Activated T-cell treated with anti-CD3 and anti-CD28 coated beads, Interleukin-2, amount 50 U/mL, for 24 hours (primary cell): Measurements from ENCODE around the gene ZFC3H1.

Experiments
- DNase-seq: peaks from one replicate; pipeline ENCODE4 v3.0.0-alpha.2; 2020
- H3K27ac Mint-ChIP-seq: 2 replicates; pipeline ENCODE4 v1.8.0; 2020; ENCODE audit warnings: mild to moderate bottlenecking, mixed read lengths
- H3K27me3 Mint-ChIP-seq: 2 replicates; pipeline ENCODE4 v1.8.0; 2020; ENCODE audit warnings: mixed read lengths
- H3K36me3 Mint-ChIP-seq: 2 replicates; pipeline ENCODE4 v1.8.0; 2020; ENCODE audit warnings: low read depth, mixed read lengths
- H3K4me1 Mint-ChIP-seq: 2 replicates; pipeline ENCODE4 v1.8.0; 2020; ENCODE audit warnings: low read depth, mixed read lengths
- H3K4me3 Mint-ChIP-seq: 2 replicates; pipeline ENCODE4 v1.8.0; 2020; ENCODE audit warnings: mild to moderate bottlenecking, moderate library complexity, mixed read lengths
- H3K9me3 Mint-ChIP-seq: 2 replicates; pipeline ENCODE4 v1.8.0; 2020; ENCODE audit warnings: mixed read lengths

Gene ZFC3H1

DNA sequence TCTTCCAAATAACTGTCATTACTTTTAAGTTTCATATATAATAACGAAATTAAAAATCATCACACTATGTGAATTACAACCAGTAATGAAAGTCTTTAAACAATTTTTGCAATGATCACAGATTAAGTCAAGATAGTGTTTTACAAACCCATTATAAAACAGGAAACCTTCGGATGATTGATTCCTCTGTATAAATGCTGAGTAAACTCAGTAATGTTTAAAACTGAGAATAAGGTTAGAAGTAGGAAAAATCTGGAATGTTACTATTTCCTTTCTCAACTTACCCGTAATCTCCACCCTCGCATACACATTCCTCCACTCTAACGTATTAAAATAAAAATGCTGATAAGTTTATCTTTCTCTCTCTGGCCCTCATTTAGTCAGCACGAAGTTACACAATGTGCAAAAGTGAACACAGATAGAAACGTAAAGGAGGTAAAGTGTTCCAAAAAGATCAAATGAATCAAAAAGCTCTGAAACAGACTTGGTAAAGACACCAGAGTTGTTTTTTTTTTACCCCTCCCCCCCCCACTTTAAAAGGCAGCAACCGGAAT is 1.6 kb downstream of the ZFC3H1 start:
- Mint-ChIP-seq H3K9me3 (no peaks in the 10 kb centered on the region), H3K4me1 (peaks cover 46% of the 10 kb centered on the region), H3K36me3 (peaks cover 83% of the 10 kb centered on the region), H3K27ac (peak overlapping the region; percentile 100), H3K27me3 (no peaks in the 10 kb centered on the region), H3K4me3 (peak overlapping the region; percentile 100)
- no peak for DNase-seq

DNA sequence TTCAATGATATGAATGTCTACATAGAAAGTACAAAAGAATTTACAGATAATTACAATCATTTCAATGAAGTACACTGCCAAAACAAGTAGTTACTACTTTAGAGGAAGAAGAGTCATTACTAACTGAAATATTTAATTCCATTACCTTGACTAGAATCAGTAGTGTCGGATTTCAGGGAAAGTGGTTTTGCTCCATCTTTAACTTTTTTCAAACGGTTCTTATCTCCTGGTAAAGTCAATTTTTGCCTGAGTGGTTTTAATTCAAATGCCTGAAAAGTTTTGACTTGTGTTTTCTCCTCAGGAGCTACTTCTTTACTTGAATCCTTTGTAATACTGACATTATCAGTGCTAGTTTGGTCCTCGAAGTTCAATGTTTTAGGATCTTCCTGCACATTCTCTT is 6.9 kb downstream of the ZFC3H1 start:
- Mint-ChIP-seq H3K27me3 (no peaks in the 10 kb centered on the region), H3K36me3 (peaks cover 47% of the 10 kb centered on the region), H3K4me3 (peak overlapping the region; percentile 36), H3K4me1 (peaks cover 59% of the 10 kb centered on the region), H3K27ac (peak overlapping the region; percentile 18), H3K9me3 (no peaks in the 10 kb centered on the region)
- no peak for DNase-seq

DNA sequence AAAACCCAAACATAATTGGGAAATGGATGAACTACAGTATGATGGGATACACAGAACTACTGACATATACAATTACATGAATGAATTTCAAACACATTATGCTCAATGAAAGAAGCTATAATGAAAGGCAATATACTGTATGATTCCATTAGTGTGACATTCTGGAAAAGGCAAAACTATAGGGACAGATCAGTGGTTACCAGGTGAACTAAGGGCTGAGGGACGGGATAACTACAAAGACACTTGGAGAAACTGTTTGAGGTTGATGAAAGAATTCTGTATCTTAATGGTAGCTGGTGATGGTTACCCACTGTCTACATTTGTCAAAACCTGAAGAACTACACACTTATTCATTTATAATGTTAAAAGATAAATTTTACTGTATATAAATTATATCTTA is 7.7 kb downstream of the ZFC3H1 start:
- no peak for DNase-seq
- Mint-ChIP-seq H3K27me3 (no peaks in the 10 kb centered on the region), H3K4me1 (peaks cover 56% of the 10 kb centered on the region), H3K27ac (peak overlapping the region; percentile 31), H3K4me3 (peak overlapping the region; percentile 48), H3K36me3 (peaks cover 43% of the 10 kb centered on the region), H3K9me3 (no peaks in the 10 kb centered on the region)

DNA sequence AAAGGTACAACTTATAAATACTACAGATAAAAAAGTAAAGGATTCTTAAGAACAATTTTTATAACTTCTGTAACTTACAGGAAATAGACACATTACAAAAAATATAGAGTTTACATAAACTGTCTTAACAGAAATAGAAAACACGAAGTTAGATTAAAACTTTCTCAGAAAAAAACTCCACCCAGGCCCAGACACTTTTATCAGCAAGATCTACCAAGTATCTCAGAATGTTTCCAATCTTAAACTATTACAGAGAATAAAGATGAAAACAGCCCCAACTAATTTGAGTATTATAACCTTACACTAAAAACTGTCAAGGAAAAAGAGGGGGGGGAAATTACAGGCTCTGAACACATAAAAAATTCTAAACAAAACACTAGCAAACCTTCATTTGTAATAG is 8.2 kb downstream of the ZFC3H1 start:
- Mint-ChIP-seq H3K27ac (peak overlapping the region; percentile 31), H3K36me3 (peaks cover 41% of the 10 kb centered on the region), H3K9me3 (no peaks in the 10 kb centered on the region), H3K27me3 (no peaks in the 10 kb centered on the region), H3K4me1 (peaks cover 56% of the 10 kb centered on the region), H3K4me3 (peak overlapping the region; percentile 48)
- DNase-seq: no peak

DNA sequence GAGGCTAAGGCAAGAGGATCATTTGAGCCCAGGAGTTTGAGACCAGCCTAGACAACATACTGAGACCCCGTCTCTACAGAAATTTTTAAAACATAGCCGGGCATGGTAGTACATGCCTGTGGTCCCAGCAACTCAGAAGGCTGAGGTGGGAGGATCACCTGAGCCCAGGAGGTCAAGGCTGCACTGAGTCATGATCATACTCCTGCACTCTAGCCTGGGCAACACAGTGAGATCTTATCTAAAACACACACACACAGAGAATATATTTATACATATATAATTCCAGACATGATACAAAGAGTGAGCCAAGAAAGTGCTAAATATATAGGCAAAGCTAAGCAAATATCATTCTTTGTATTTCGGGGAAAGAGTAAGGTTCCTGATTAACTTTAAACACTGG is 9.4 kb downstream of the ZFC3H1 start:
- H3K27ac Mint-ChIP-seq: peak overlapping the region; percentile 19
- H3K27me3 Mint-ChIP-seq: no peaks in the 10 kb centered on the region
- peaks cover 38% of the 10 kb centered on the region for H3K36me3 Mint-ChIP-seq
- no peak for DNase-seq
- H3K9me3 Mint-ChIP-seq: no peaks in the 10 kb centered on the region
- no peak overlapping the region for H3K4me3 Mint-ChIP-seq
- H3K4me1 Mint-ChIP-seq: peaks cover 52% of the 10 kb centered on the region

DNA sequence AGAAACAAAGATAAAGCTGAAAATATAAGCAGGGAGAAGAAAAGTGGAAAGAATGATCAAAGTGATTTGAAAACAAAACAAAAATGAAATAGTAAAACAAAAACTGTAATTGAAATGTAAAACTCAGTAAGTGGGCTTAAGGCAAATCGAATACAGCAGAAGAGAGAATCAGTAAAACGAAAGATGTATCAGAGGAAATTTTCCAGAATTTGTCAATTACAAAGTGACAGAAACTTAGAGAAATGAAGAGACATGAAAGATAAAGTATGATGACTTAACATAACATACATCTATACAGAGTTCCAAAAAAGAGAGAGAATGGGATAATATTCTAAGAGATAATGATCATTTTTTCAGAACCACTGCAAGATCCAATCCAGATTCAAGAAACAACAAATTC is 10.5 kb downstream of the ZFC3H1 start:
- H3K9me3 Mint-ChIP-seq: no peaks in the 10 kb centered on the region
- DNase-seq: no peak
- H3K36me3 Mint-ChIP-seq: peaks cover 38% of the 10 kb centered on the region
- H3K4me3 Mint-ChIP-seq: no peak overlapping the region
- H3K27me3 Mint-ChIP-seq: no peaks in the 10 kb centered on the region
- H3K27ac Mint-ChIP-seq: no peak overlapping the region
- H3K4me1 Mint-ChIP-seq: peaks cover 52% of the 10 kb centered on the region

DNA sequence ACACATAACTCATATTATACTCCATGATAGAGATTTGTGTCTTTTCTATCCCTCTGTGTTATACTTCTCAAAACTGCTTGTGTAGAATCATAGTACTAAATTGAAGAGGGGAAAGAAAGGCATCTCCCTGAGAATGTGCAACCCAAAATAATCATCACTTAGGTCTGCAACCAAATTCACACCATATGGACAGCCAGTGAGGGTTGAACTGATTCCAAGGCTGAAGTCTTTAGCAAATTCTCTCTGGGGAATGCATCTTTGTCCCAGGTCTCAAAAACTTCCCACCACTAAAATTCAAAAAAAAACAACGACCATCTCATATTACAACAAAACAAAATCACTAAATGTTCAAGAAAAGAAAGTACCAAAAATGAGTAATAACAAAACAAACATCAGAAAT is 11.0 kb downstream of the ZFC3H1 start:
- H3K36me3 Mint-ChIP-seq: peaks cover 37% of the 10 kb centered on the region
- no peaks in the 10 kb centered on the region for H3K9me3 Mint-ChIP-seq
- peaks cover 53% of the 10 kb centered on the region for H3K4me1 Mint-ChIP-seq
- no peak overlapping the region for H3K4me3 Mint-ChIP-seq
- H3K27me3 Mint-ChIP-seq: no peaks in the 10 kb centered on the region
- DNase-seq: no peak
- H3K27ac Mint-ChIP-seq: no peak overlapping the region

DNA sequence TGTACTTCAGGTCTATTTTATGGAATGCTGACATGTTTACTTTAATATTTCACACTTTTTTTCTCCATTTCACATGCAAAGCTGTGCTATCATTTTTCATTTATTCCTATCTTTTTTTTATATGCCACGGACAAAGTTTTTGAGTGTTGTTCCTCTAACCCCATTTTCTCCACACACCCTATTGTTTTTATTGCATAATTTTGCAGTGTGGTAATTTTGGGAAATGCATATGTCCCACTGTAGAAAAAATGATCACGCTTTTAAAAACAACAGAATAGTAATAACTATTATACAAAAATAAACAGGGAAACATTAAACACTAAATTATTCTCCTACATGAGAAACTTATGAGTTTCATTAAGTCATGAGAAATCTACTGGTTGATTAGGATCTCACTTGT is 14.2 kb downstream of the ZFC3H1 start:
- DNase-seq: no peak
- H3K27ac Mint-ChIP-seq: peak overlapping the region; percentile 67
- peaks cover 40% of the 10 kb centered on the region for H3K4me1 Mint-ChIP-seq
- H3K4me3 Mint-ChIP-seq: no peak overlapping the region
- peaks cover 50% of the 10 kb centered on the region for H3K36me3 Mint-ChIP-seq
- H3K9me3 Mint-ChIP-seq: no peaks in the 10 kb centered on the region
- H3K27me3 Mint-ChIP-seq: no peaks in the 10 kb centered on the region

DNA sequence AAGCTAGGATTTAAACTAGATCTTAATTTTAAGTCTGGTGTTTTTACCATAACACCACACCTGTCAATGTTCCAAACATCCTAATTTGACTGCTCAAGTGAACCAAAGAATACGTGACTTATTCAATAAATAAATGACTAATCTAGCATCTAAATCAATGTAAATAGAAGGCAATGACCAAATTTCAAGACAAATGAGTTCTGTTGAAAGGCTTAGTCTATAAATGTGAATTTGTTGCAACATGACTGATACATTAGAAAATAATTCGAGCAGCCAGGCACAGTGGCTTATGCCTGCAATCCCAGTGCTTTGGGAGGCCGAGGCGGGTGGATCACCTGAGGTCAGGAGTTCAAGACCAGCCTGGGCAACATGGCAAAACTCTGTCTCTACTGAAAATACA is 15.1 kb downstream of the ZFC3H1 start:
- no peaks in the 10 kb centered on the region for H3K27me3 Mint-ChIP-seq
- H3K4me1 Mint-ChIP-seq: peaks cover 39% of the 10 kb centered on the region
- H3K36me3 Mint-ChIP-seq: peaks cover 59% of the 10 kb centered on the region
- no peak overlapping the region for H3K4me3 Mint-ChIP-seq
- no peak for DNase-seq
- no peaks in the 10 kb centered on the region for H3K9me3 Mint-ChIP-seq
- peak overlapping the region; percentile 17 for H3K27ac Mint-ChIP-seq

DNA sequence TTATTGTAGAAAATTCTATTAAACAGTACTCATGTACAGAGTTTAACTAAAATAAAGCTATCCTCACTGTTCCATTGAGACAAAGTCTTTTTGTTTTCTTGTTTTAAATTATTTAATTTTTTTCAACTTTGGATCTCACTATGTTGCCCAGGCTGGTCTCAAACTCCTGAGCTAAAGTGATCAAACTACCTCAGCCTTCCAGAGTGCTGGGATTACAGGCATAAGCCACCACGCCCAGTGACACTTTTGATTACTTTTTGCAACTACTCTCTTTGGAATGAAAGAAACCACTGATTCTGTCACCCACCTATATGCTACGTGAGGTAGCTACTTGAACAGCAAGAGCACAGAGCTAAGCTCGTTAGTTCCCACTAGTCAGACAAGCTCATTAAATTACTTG is 17.1 kb downstream of the ZFC3H1 start:
- Mint-ChIP-seq H3K27ac (no peak overlapping the region), H3K4me1 (peaks cover 54% of the 10 kb centered on the region), H3K9me3 (no peaks in the 10 kb centered on the region), H3K36me3 (peaks cover 78% of the 10 kb centered on the region), H3K27me3 (no peaks in the 10 kb centered on the region), H3K4me3 (no peak overlapping the region)
- DNase-seq: no peak

DNA sequence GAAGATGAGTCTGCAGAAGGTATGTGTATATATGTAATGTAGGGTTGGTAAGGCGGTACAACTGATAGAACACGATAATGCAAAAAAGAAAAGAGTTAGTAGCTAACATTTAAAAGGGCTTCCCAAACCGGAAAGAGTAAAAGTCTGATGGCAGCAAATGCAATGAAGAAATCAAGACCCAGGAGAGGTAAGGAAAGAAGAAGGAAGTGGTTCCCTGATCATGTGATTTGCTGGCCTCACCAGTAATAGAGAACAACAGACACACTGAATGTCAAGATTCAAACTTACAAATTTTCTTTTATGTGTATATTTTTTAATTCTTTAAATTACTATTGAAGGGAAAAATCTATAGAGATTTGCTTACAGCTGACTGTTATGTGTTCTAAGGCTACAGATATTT is 18.4 kb downstream of the ZFC3H1 start:
- Mint-ChIP-seq H3K27ac (peak overlapping the region; percentile 64), H3K4me1 (peaks cover 58% of the 10 kb centered on the region), H3K27me3 (no peaks in the 10 kb centered on the region), H3K4me3 (no peak overlapping the region), H3K9me3 (no peaks in the 10 kb centered on the region), H3K36me3 (peaks cover 88% of the 10 kb centered on the region)
- no peak for DNase-seq

DNA sequence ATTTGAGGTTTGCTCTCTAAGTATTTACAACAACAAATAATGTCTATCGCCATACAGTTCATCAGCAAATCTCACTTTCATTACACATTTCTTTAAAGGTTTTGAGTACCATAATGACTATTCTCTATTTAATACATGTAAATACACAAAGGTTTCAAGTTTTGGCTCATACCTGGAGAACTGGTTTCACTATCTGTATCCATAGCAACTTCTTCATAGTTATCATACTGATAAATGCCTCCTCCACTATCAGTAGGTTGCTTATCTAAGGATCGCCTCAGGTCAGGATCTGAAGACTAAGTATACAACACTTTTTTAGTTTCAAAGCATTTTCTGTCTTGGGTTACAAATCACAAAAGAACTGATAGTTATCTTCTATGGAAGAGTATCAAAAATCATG is 21.4 kb downstream of the ZFC3H1 start:
- H3K27ac Mint-ChIP-seq: peak overlapping the region; percentile 84
- H3K27me3 Mint-ChIP-seq: no peaks in the 10 kb centered on the region
- H3K4me1 Mint-ChIP-seq: peaks cover 50% of the 10 kb centered on the region
- no peak overlapping the region for H3K4me3 Mint-ChIP-seq
- no peak for DNase-seq
- H3K9me3 Mint-ChIP-seq: no peaks in the 10 kb centered on the region
- H3K36me3 Mint-ChIP-seq: peaks cover 93% of the 10 kb centered on the region

DNA sequence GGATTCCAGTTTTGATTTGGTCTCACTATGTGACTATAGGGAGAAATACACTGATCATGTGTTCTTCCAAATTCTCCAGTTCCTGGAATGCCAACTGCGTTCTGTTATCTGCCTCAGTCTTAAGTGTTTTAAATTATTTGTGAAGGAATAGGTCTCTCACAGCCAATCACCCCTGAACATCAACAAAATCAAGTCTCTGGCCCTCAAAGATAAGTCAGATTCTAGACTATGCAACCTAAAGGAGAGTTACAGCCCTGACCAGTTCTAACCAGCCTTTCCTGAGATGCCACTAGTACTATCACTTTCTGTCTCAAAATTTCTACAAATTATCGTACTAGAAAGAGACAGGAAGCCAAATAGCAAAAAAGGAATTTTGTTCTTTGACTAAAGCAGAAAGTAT is 22.3 kb downstream of the ZFC3H1 start:
- peak overlapping the region; percentile 84 for H3K27ac Mint-ChIP-seq
- no peaks in the 10 kb centered on the region for H3K27me3 Mint-ChIP-seq
- peaks cover 47% of the 10 kb centered on the region for H3K4me1 Mint-ChIP-seq
- no peak for DNase-seq
- H3K36me3 Mint-ChIP-seq: peaks cover 90% of the 10 kb centered on the region
- H3K9me3 Mint-ChIP-seq: no peaks in the 10 kb centered on the region
- no peak overlapping the region for H3K4me3 Mint-ChIP-seq

DNA sequence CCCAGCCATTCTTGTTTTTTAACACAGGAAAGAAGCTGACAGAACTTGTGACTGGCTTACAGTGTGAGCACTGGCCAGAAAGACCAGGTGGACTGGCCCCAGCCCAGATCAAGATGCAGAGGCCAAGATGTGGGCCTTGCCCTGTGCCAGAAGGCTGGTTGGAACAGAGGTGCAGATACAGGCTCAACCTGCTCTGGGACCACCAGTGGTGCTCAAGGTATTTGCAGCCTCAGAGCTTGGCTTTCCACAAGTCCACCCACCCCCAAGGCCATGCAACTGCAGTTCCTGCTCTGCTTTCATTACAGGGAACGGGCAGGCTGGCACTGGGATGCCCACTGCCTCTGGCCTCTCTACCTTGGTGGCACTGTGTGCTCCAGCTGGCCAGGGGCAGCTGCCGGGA is 23.3 kb downstream of the ZFC3H1 start:
- peaks cover 46% of the 10 kb centered on the region for H3K4me1 Mint-ChIP-seq
- H3K27me3 Mint-ChIP-seq: no peaks in the 10 kb centered on the region
- H3K4me3 Mint-ChIP-seq: no peak overlapping the region
- H3K36me3 Mint-ChIP-seq: peaks cover 91% of the 10 kb centered on the region
- DNase-seq: no peak
- no peaks in the 10 kb centered on the region for H3K9me3 Mint-ChIP-seq
- H3K27ac Mint-ChIP-seq: peak overlapping the region; percentile 84

DNA sequence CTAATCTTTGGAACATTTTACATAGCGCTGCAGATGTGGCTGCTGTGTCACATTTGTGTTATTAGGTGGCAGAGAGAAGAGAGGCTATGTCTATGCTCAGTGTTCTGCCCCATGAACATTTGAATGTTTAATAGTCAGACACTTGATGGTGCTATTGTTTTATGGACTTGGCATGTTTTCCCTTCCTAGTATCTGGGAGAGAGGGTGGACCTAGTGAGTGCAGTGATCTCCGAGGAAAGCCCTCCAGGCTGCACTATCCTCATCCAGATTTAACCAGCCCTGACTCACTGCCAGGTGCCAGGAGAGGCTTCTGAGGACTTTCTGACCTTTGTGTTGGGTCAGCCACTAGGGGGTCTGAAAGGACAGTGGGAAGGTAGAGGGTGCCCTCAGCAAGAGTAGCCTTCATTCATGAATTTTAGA is 24.3 kb downstream of the ZFC3H1 start:
- Mint-ChIP-seq H3K27ac (peak overlapping the region; percentile 84), H3K4me3 (no peak overlapping the region), H3K36me3 (peaks cover 91% of the 10 kb centered on the region), H3K9me3 (no peaks in the 10 kb centered on the region), H3K4me1 (peaks cover 42% of the 10 kb centered on the region), H3K27me3 (no peaks in the 10 kb centered on the region)
- DNase-seq: no peak

DNA sequence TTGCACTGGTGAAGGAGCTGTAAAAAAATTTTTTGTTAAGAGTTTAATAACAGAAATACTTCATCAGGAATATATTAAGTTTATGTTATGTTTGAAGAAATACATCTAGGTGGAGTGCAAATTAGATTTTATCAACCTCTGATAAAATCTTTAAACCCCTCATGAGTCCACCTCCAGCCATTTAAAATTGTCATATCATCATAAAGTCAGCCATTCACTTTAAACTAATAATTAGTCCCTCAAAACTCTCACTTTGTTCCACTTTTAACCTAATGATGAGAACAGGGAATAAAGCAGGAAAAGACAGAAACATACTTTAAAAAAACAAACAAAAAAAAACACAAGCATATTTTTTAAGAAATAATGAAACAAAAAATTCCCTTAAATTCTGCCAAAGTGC is 25.1 kb downstream of the ZFC3H1 start:
- H3K4me3 Mint-ChIP-seq: no peak overlapping the region
- H3K9me3 Mint-ChIP-seq: no peaks in the 10 kb centered on the region
- H3K36me3 Mint-ChIP-seq: peaks cover 91% of the 10 kb centered on the region
- H3K27ac Mint-ChIP-seq: peak overlapping the region; percentile 84
- no peaks in the 10 kb centered on the region for H3K27me3 Mint-ChIP-seq
- peaks cover 35% of the 10 kb centered on the region for H3K4me1 Mint-ChIP-seq
- no peak for DNase-seq
